CD4-positive, alpha-beta T cell treated with Interleukin-15 for 1 hour (primary cell): ENCODE results near the gene CITED2.
A peak's percentile ranks its signal among the peaks of the same experiment; 100 is the strongest.

Experiments
- DNase-seq: peaks from one replicate; pipeline ENCODE4 v3.0.0-alpha.2; 2020

CITED2 gene

GRCh38 chr6:139329224-139329623, 45.2 kb downstream of the CITED2 start:
- no peak for DNase-seq

DNA sequence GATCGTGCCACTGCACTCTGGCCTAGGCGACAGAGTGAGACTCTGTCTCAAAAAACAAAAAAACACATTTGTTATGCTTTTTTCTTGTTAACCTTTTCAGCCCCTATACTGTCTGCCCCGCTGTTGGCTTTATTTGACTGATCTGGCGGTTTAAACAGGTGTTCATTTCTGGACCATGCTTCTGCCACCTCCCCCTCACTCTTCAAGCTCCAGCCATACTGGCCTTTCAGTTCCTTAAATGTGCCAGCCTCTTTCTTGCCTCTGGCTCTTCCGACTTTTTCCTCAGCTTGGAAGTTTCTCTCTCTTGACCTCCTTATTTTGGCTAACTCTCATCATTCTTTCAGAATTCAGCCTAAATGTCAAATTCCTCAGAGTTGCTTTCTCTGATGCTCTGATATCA, 47.4 kb downstream of the CITED2 start:
- no peak for DNase-seq

DNA sequence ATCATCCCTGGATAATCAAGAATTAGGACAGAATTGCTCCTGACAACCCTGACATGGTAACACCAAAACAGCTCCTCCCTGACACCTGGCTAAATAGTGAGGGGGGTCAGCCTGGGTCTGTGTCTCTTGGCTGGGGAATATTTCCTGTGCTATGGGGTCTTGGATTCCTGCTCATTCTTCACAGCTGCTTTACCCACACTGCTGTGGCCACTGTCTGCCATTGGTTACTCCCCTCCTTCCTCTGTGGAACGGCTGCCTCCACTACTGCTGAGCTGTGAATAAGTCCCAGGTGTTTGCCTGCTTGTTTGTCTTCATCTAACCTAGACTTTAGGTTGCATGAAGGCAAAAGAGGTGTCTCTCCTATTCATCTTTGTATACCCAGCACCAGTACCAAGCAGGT, 48.8 kb downstream of the CITED2 start:
- DNase-seq = no peak

GRCh38 chr6:139325125-139325524, 49.3 kb downstream of the CITED2 start:
- no peak for DNase-seq

GRCh38 chr6:139324301-139324555, 50.2 kb downstream of the CITED2 start:
- no peak for DNase-seq

- peak; percentile 84 for DNase-seq
Observed at GRCh38 chr6:139323511-139324300, 50.7 kb downstream of the CITED2 start.
